ENCODE data around the gene NAPSA.

The NAPSA gene

GRCh38 chr19:50324331-50324730 is 41.1 kb downstream of the NAPSA start:
- H3K4me1 ChIP-seq (ENCODE audit: insufficient read depth, low read length, severe bottlenecking) = peaks cover 31% of the 10 kb centered on the region
- H2AFZ ChIP-seq (ENCODE audit: low read length) = no peak overlapping the region
- no peak overlapping the region for H3K4me2 ChIP-seq (ENCODE audit: low read length)
- no peaks in the 10 kb centered on the region for H3K9me3 ChIP-seq (ENCODE audit: low read length)
- no peaks in the 10 kb centered on the region for H3F3A ChIP-seq (ENCODE audit: insufficient read depth, low read length)
- TF ChIP-seq EZH2 (IDR thresholded peaks at IDR 0.05; ENCODE audit: borderline replicate concordance, low read length) (no peak), CTCF (IDR thresholded peaks at IDR 0.05; ENCODE audit: low read length) (no peak)
- no peaks in the 10 kb centered on the region for H3K79me2 ChIP-seq (ENCODE audit: insufficient read depth, low read length)
- H3K27ac ChIP-seq (ENCODE audit: low read depth, low read length, poor library complexity, severe bottlenecking) = no peak overlapping the region
- no peaks in the 10 kb centered on the region for H3K9me2 ChIP-seq (ENCODE audit: low read depth, low read length)
- peaks cover 14% of the 10 kb centered on the region for H3K27me3 ChIP-seq (ENCODE audit: insufficient read depth, low read length)
- H3K4me3 ChIP-seq (ENCODE audit: low read depth, low read length, poor library complexity, severe bottlenecking) = no peak overlapping the region
- no peak overlapping the region for H3K9ac ChIP-seq (ENCODE audit: low read length)
- H3K36me3 ChIP-seq (ENCODE audit: insufficient read depth, low read length) = 0 out of 2 replicates have a peak, but pooled peaks cover 5% of the 10 kb centered on the region
- H4K20me1 ChIP-seq (ENCODE audit: insufficient read depth, low read length) = 0 out of 2 replicates have a peak, but pooled peaks cover 2% of the 10 kb centered on the region

- H4K20me1 ChIP-seq (ENCODE audit: insufficient read depth, low read length) = 0 out of 2 replicates have a peak, but pooled peaks cover 2% of the 10 kb centered on the region
- no peaks in the 10 kb centered on the region for H3K9me3 ChIP-seq (ENCODE audit: low read length)
- peaks cover 14% of the 10 kb centered on the region for H3K27me3 ChIP-seq (ENCODE audit: insufficient read depth, low read length)
- no peaks in the 10 kb centered on the region for H3F3A ChIP-seq (ENCODE audit: insufficient read depth, low read length)
- no peaks in the 10 kb centered on the region for H3K9me2 ChIP-seq (ENCODE audit: low read depth, low read length)
- H3K4me2 ChIP-seq (ENCODE audit: low read length) = no peak overlapping the region
- peaks cover 31% of the 10 kb centered on the region for H3K4me1 ChIP-seq (ENCODE audit: insufficient read depth, low read length, severe bottlenecking)
- 0 out of 2 replicates have a peak, but pooled peaks cover 5% of the 10 kb centered on the region for H3K36me3 ChIP-seq (ENCODE audit: insufficient read depth, low read length)
- H3K27ac ChIP-seq (ENCODE audit: low read depth, low read length, poor library complexity, severe bottlenecking) = no peak overlapping the region
- H2AFZ ChIP-seq (ENCODE audit: low read length) = no peak overlapping the region
- TF ChIP-seq EZH2 (IDR thresholded peaks at IDR 0.05; ENCODE audit: borderline replicate concordance, low read length) = no peak
- TF ChIP-seq CTCF (IDR thresholded peaks at IDR 0.05; ENCODE audit: low read length) = no peak
- H3K9ac ChIP-seq (ENCODE audit: low read length) = no peak overlapping the region
- H3K79me2 ChIP-seq (ENCODE audit: insufficient read depth, low read length) = no peaks in the 10 kb centered on the region
- no peak overlapping the region for H3K4me3 ChIP-seq (ENCODE audit: low read depth, low read length, poor library complexity, severe bottlenecking)
These were observed 41.7 kb downstream of the NAPSA start for GRCh38 chr19:50323782-50324133.

GRCh38 chr19:50322931-50323781 is 42.3 kb downstream of the NAPSA start:
- H2AFZ ChIP-seq (ENCODE audit: low read length) = no peak overlapping the region
- H3K27ac ChIP-seq (ENCODE audit: low read depth, low read length, poor library complexity, severe bottlenecking) = no peak overlapping the region
- no peak overlapping the region for H3K4me2 ChIP-seq (ENCODE audit: low read length)
- H3K27me3 ChIP-seq (ENCODE audit: insufficient read depth, low read length) = peaks cover 14% of the 10 kb centered on the region
- TF ChIP-seq EZH2 (IDR thresholded peaks at IDR 0.05; ENCODE audit: borderline replicate concordance, low read length) (no peak), CTCF (IDR thresholded peaks at IDR 0.05; ENCODE audit: low read length) (no peak)
- peaks cover 27% of the 10 kb centered on the region for H3K4me1 ChIP-seq (ENCODE audit: insufficient read depth, low read length, severe bottlenecking)
- 0 out of 2 replicates have a peak, but pooled peaks cover 5% of the 10 kb centered on the region for H3K36me3 ChIP-seq (ENCODE audit: insufficient read depth, low read length)
- 0 out of 2 replicates have a peak, but pooled peaks cover 2% of the 10 kb centered on the region for H4K20me1 ChIP-seq (ENCODE audit: insufficient read depth, low read length)
- H3K9me2 ChIP-seq (ENCODE audit: low read depth, low read length) = no peaks in the 10 kb centered on the region
- H3F3A ChIP-seq (ENCODE audit: insufficient read depth, low read length) = no peaks in the 10 kb centered on the region
- no peak overlapping the region for H3K4me3 ChIP-seq (ENCODE audit: low read depth, low read length, poor library complexity, severe bottlenecking)
- no peaks in the 10 kb centered on the region for H3K79me2 ChIP-seq (ENCODE audit: insufficient read depth, low read length)
- H3K9me3 ChIP-seq (ENCODE audit: low read length) = no peaks in the 10 kb centered on the region
- H3K9ac ChIP-seq (ENCODE audit: low read length) = no peak overlapping the region

All from OCI-LY1 (cell line).